ENCODE data around the gene ATP2B2.

Gene ATP2B2

DNA sequence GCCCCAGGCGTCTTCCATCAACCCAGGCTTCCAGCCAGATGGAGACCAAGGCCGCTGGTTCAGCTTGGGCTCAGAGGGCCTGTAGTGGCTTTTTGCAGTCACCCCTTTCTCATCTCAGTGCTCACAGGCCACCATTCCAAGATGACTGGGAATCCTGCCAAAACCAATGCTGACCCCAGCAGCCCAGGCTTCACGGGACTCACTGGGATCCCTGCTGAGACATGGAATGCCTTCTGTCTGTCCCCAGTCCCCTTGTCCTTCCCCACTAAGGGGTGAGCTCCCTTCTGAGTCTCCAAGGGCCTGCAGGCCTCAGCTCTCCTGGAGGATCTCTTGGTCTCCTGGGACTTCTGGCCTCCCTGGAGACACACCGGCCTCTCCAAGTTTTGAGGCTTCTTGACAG, 107.0 kb downstream of the ATP2B2 start:
- H4K91ac ChIP-seq (ENCODE audit: low read length) = no peak overlapping the region

DNA sequence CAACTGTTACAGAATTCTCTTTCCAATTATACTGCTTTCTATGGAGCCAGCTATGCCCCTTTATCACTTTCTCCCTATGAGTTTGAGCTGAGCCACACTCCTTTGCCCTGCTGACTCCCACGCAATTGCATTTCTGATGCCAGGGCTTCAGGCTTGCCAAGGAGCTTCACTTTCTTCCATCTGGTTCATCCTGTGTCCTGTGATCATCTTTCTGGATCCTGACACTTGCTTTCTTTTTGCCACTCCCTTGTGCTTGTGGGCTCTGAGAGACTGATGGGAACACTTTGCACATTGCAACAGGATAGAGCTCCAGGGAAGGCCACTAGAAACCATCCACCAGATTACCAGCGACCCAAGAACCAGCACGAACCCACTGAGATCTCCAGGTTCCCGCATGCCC, 107.5 kb downstream of the ATP2B2 start:
- H2AK5ac ChIP-seq (ENCODE audit: low read length, severe bottlenecking) = no peak overlapping the region
- H4K8ac ChIP-seq (ENCODE audit: low read length) = no peak overlapping the region
- no peaks in the 10 kb centered on the region for H3K79me1 ChIP-seq (replicated peaks; ENCODE audit: low read length, poor library complexity, severe bottlenecking)
- H3K23ac ChIP-seq (ENCODE audit: low read length in 2 of 2) = no peak overlapping the region
- H3K4ac ChIP-seq (ENCODE audit: low read depth in 1 of 2, low read length in 2 of 2) = no peak overlapping the region
- 80% methylated on average over 4 of the region's 4 CpGs for WGBS
- no peak overlapping the region for H3K27ac ChIP-seq (ENCODE audit: low read length, poor library complexity, severe bottlenecking)
- H3K4me1 ChIP-seq (ENCODE audit: control insufficient read depth, insufficient read depth, low read depth, low read length) = peaks cover 3% of the 10 kb centered on the region
- H3K9me3 ChIP-seq (ENCODE audit: control insufficient read depth, low read length) = no peaks in the 10 kb centered on the region
- H3K4me2 ChIP-seq (ENCODE audit: low read length, poor library complexity, severe bottlenecking) = no peak overlapping the region
- H2BK15ac ChIP-seq (ENCODE audit: low read depth, poor library complexity, severe bottlenecking) = no peak overlapping the region
- no peak overlapping the region for H4K91ac ChIP-seq (ENCODE audit: low read length)
- H3K14ac ChIP-seq (ENCODE audit: low read length in 2 of 2) = no peak overlapping the region
- no peaks in the 10 kb centered on the region for H3K36me3 ChIP-seq (ENCODE audit: control insufficient read depth in 1 of 2, insufficient read depth in 2 of 2, low read depth in 1 of 2, low read length in 2 of 2)
- no peak overlapping the region for H2BK120ac ChIP-seq (ENCODE audit: low read depth, low read length)
- H2BK5ac ChIP-seq (ENCODE audit: low read depth, low read length, poor library complexity, severe bottlenecking) = no peak overlapping the region
- H3K27me3 ChIP-seq (ENCODE audit: control insufficient read depth in 1 of 2, insufficient read depth in 1 of 2, low read length in 2 of 2) = peaks cover 0 to 57% of the 10 kb centered on the region in 2 experiments
- H3K4me3 ChIP-seq (ENCODE audit: insufficient read depth in 1 of 2, low read depth in 1 of 2, low read length in 2 of 2) = no peak overlapping the region
- H2AFZ ChIP-seq (ENCODE audit: low read depth, low read length) = no peak overlapping the region
- H3K18ac ChIP-seq (ENCODE audit: low read depth in 1 of 2, low read length in 2 of 2) = no peak overlapping the region
- H3K9ac ChIP-seq (ENCODE audit: low read length) = no peak overlapping the region
- H2BK12ac ChIP-seq (ENCODE audit: low read length in 2 of 2) = no peak overlapping the region
- no peak for DNase-seq

More for the DNA sequence above, 107.0 kb downstream of the ATP2B2 start:
- H3K79me1 ChIP-seq (replicated peaks; ENCODE audit: low read length, poor library complexity, severe bottlenecking) = no peaks in the 10 kb centered on the region
- H2BK120ac ChIP-seq (ENCODE audit: low read depth, low read length) = no peak overlapping the region
- H3K18ac ChIP-seq (ENCODE audit: low read depth in 1 of 2, low read length in 2 of 2) = no peak overlapping the region
- H3K27me3 ChIP-seq (ENCODE audit: control insufficient read depth in 1 of 2, insufficient read depth in 1 of 2, low read length in 2 of 2) = peaks cover 0 to 57% of the 10 kb centered on the region in 2 experiments
- no peak overlapping the region for H2AK5ac ChIP-seq (ENCODE audit: low read length, severe bottlenecking)
- no peak overlapping the region for H2BK12ac ChIP-seq (ENCODE audit: low read length in 2 of 2)
- no peak overlapping the region for H3K4ac ChIP-seq (ENCODE audit: low read depth in 1 of 2, low read length in 2 of 2)
- WGBS = 82% methylated on average over 4 of the region's 4 CpGs
- no peaks in the 10 kb centered on the region for H3K9me3 ChIP-seq (ENCODE audit: control insufficient read depth, low read length)
- no peak overlapping the region for H3K14ac ChIP-seq (ENCODE audit: low read length in 2 of 2)
- no peak overlapping the region for H3K23ac ChIP-seq (ENCODE audit: low read length in 2 of 2)
- no peak overlapping the region for H2AFZ ChIP-seq (ENCODE audit: low read depth, low read length)
- H3K4me2 ChIP-seq (ENCODE audit: low read length, poor library complexity, severe bottlenecking) = no peak overlapping the region
- H3K36me3 ChIP-seq (ENCODE audit: control insufficient read depth in 1 of 2, insufficient read depth in 2 of 2, low read depth in 1 of 2, low read length in 2 of 2) = no peaks in the 10 kb centered on the region
- H2BK15ac ChIP-seq (ENCODE audit: low read depth, poor library complexity, severe bottlenecking) = no peak overlapping the region
- no peak overlapping the region for H3K4me3 ChIP-seq (ENCODE audit: insufficient read depth in 1 of 2, low read depth in 1 of 2, low read length in 2 of 2)
- H3K9ac ChIP-seq (ENCODE audit: low read length) = no peak overlapping the region
- no peak for DNase-seq
- H3K4me1 ChIP-seq (ENCODE audit: control insufficient read depth, insufficient read depth, low read depth, low read length) = peaks cover 3% of the 10 kb centered on the region
- no peak overlapping the region for H4K8ac ChIP-seq (ENCODE audit: low read length)
- no peak overlapping the region for H2BK5ac ChIP-seq (ENCODE audit: low read depth, low read length, poor library complexity, severe bottlenecking)
- no peak overlapping the region for H3K27ac ChIP-seq (ENCODE audit: low read length, poor library complexity, severe bottlenecking)

DNA sequence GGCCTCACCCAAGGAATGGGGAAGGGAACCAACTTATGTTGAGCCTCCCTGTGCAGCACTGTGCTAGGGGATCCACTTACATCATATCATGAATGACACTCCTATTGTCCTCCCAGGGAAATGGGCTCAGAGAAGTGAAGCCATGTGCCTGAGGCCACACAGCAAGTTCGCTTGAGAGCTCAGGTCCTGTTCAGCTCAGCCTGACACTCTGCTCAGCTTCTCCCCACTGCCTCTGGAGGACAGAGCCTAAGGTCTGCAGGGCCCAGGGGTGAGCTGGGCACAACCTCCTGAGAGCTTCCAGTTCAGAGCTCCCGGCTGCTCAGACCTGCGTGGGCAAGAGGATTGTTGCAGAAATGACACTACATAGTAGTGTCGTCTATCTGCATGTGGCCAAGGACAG, 108.5 kb downstream of the ATP2B2 start:
- DNase-seq = no peak
- 87% methylated on average over 4 of the region's 4 CpGs for WGBS
- Histone ChIP-seq H2BK15ac (ENCODE audit: low read depth, poor library complexity, severe bottlenecking) (no peak overlapping the region), H3K36me3 (ENCODE audit: control insufficient read depth in 1 of 2, insufficient read depth in 2 of 2, low read depth in 1 of 2, low read length in 2 of 2) (no peaks in the 10 kb centered on the region), H3K23ac (ENCODE audit: low read length in 2 of 2) (no peak overlapping the region), H3K27me3 (ENCODE audit: control insufficient read depth in 1 of 2, insufficient read depth in 1 of 2, low read length in 2 of 2) (peaks cover 0 to 59% of the 10 kb centered on the region in 2 experiments), H2BK5ac (ENCODE audit: low read depth, low read length, poor library complexity, severe bottlenecking) (no peak overlapping the region), H3K9ac (ENCODE audit: low read length) (no peak overlapping the region), H3K79me1 (replicated peaks; ENCODE audit: low read length, poor library complexity, severe bottlenecking) (no peaks in the 10 kb centered on the region), H3K18ac (ENCODE audit: low read depth in 1 of 2, low read length in 2 of 2) (no peak overlapping the region), H3K4ac (ENCODE audit: low read depth in 1 of 2, low read length in 2 of 2) (no peak overlapping the region), H2AK5ac (ENCODE audit: low read length, severe bottlenecking) (no peak overlapping the region), H2BK12ac (ENCODE audit: low read length in 2 of 2) (no peak overlapping the region), H2BK120ac (ENCODE audit: low read depth, low read length) (no peak overlapping the region), H3K14ac (ENCODE audit: low read length in 2 of 2) (peak overlapping the region in 1 of 2 experiments; percentile 82), H3K4me3 (ENCODE audit: insufficient read depth in 1 of 2, low read depth in 1 of 2, low read length in 2 of 2) (no peak overlapping the region), H4K8ac (ENCODE audit: low read length) (no peak overlapping the region), H4K91ac (ENCODE audit: low read length) (no peak overlapping the region), H3K4me2 (ENCODE audit: low read length, poor library complexity, severe bottlenecking) (no peak overlapping the region), H2AFZ (ENCODE audit: low read depth, low read length) (no peak overlapping the region), H3K9me3 (ENCODE audit: control insufficient read depth, low read length) (no peaks in the 10 kb centered on the region), H3K4me1 (ENCODE audit: control insufficient read depth, insufficient read depth, low read depth, low read length) (peaks cover 3% of the 10 kb centered on the region), H3K27ac (ENCODE audit: low read length, poor library complexity, severe bottlenecking) (no peak overlapping the region)

DNA sequence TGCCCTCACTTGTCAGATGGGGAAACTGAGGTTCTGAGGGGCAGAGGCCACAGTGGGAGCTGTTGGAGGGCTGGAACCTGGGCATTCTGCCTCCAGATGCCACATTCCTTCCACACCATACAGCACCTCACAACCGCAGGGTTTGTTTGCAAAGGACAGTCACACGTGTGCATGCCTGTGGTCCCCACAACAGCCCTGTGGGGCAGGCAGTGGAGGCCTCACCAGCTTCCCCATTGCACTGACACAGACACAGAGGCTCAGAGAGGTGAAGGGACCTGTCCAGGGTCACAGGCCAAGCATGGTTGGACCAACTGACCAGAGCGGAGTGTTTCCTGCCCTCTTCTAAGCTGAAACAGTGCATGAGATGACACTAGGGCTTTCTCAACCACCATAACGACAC, 109.3 kb downstream of the ATP2B2 start:
- Histone ChIP-seq H2AK5ac (ENCODE audit: low read length, severe bottlenecking) (no peak overlapping the region), H2BK120ac (ENCODE audit: low read depth, low read length) (no peak overlapping the region), H3K9ac (ENCODE audit: low read length) (no peak overlapping the region), H3K27me3 (ENCODE audit: control insufficient read depth in 1 of 2, insufficient read depth in 1 of 2, low read length in 2 of 2) (peaks cover 0 to 63% of the 10 kb centered on the region in 2 experiments), H3K4ac (ENCODE audit: low read depth in 1 of 2, low read length in 2 of 2) (no peak overlapping the region), H3K4me2 (ENCODE audit: low read length, poor library complexity, severe bottlenecking) (no peak overlapping the region), H2AFZ (ENCODE audit: low read depth, low read length) (no peak overlapping the region), H3K23ac (ENCODE audit: low read length in 2 of 2) (no peak overlapping the region), H4K8ac (ENCODE audit: low read length) (no peak overlapping the region), H3K4me3 (ENCODE audit: insufficient read depth in 1 of 2, low read depth in 1 of 2, low read length in 2 of 2) (no peak overlapping the region), H3K27ac (ENCODE audit: low read length, poor library complexity, severe bottlenecking) (no peak overlapping the region), H3K4me1 (ENCODE audit: control insufficient read depth, insufficient read depth, low read depth, low read length) (peaks cover 3% of the 10 kb centered on the region), H3K18ac (ENCODE audit: low read depth in 1 of 2, low read length in 2 of 2) (no peak overlapping the region), H2BK12ac (ENCODE audit: low read length in 2 of 2) (no peak overlapping the region), H3K79me1 (replicated peaks; ENCODE audit: low read length, poor library complexity, severe bottlenecking) (no peaks in the 10 kb centered on the region), H2BK15ac (ENCODE audit: low read depth, poor library complexity, severe bottlenecking) (no peak overlapping the region), H3K9me3 (ENCODE audit: control insufficient read depth, low read length) (no peaks in the 10 kb centered on the region), H3K36me3 (ENCODE audit: control insufficient read depth in 1 of 2, insufficient read depth in 2 of 2, low read depth in 1 of 2, low read length in 2 of 2) (no peaks in the 10 kb centered on the region), H4K91ac (ENCODE audit: low read length) (peak overlapping the region; percentile 12), H3K14ac (ENCODE audit: low read length in 2 of 2) (no peak overlapping the region), H2BK5ac (ENCODE audit: low read depth, low read length, poor library complexity, severe bottlenecking) (no peak overlapping the region)
- DNase-seq = no peak
- WGBS = 85% methylated on average over 4 of the region's 4 CpGs
